GM12892 (cell line): ENCODE data around the gene NMNAT1.

Source experiments
- POLR2A ChIP-seq: IDR thresholded peaks from 2 replicates; pipeline ENCODE4 v1.6.1; 2011; ENCODE audit warnings: low read depth, low read length, control low read depth
- POLR2AphosphoS5 ChIP-seq: IDR thresholded peaks from 2 replicates; pipeline ENCODE4 v1.6.1; 2011; ENCODE audit warnings: low read depth, low read length, control low read depth

- TF ChIP-seq POLR2A (no peak), POLR2AphosphoS5 (no peak)
Observed at GRCh38 chr1:9942399-9942938, 806 bp upstream of the NMNAT1 start.
